ENCODE data around the gene NFIA. TPM values are rescaled to one million over a fixed set of nuclear protein-coding genes. Genes with fewer than 3 reads are reported as not detected.
"Not testable (repeated sequence)": the region's sequence is repeated elsewhere in the genome, so short reads cannot be mapped to it uniquely, and the experiment has no call there.

The NFIA gene
- total and polyA plus RNA-seq, 2 donors = 18.1 to 105 TPM

GRCh38 chr1:61053712-61054600 lies 28.4 kb upstream of the NFIA start:
- peak overlapping the region; percentile 38 for H3K27ac ChIP-seq (ENCODE audit: low read depth)
- DNase-seq (ENCODE audit: extremely low spot score) = no peak
- H3K4me3 ChIP-seq (ENCODE audit: low read depth, low read length) = peak overlapping the region; percentile 51
- H3K36me3 ChIP-seq (ENCODE audit: insufficient read depth) = no peaks in the 10 kb centered on the region
- WGBS = 14% methylated on average over 54 of the region's 54 CpGs
- H3K4me1 ChIP-seq (ENCODE audit: insufficient read depth) = no peaks in the 10 kb centered on the region

- Histone ChIP-seq H3K36me3 (ENCODE audit: insufficient read depth) (no peaks in the 10 kb centered on the region), H3K4me1 (ENCODE audit: insufficient read depth) (no peaks in the 10 kb centered on the region), H3K4me3 (ENCODE audit: low read depth, low read length) (no peak overlapping the region), H3K27ac (ENCODE audit: low read depth) (no peak overlapping the region)
- WGBS = 75% methylated on average over 13 of the region's 13 CpGs
- DNase-seq (ENCODE audit: extremely low spot score) = no peak
Measured at GRCh38 chr1:61054601-61054993, 27.8 kb upstream of the NFIA start.

- Histone ChIP-seq H3K36me3 (ENCODE audit: insufficient read depth) (no peaks in the 10 kb centered on the region), H3K4me3 (ENCODE audit: low read depth, low read length) (no peak overlapping the region), H3K4me1 (ENCODE audit: insufficient read depth) (no peaks in the 10 kb centered on the region), H3K27ac (ENCODE audit: low read depth) (no peak overlapping the region)
- no peak for DNase-seq (ENCODE audit: extremely low spot score)
Measured at GRCh38 chr1:61055110-61055614, 27.2 kb upstream of the NFIA start.

GRCh38 chr1:61056196-61056572 lies 26.2 kb upstream of the NFIA start:
- Histone ChIP-seq H3K36me3 (ENCODE audit: insufficient read depth) (no peaks in the 10 kb centered on the region), H3K27ac (ENCODE audit: low read depth) (peak overlapping the region; percentile 70), H3K4me1 (ENCODE audit: insufficient read depth) (no peaks in the 10 kb centered on the region), H3K4me3 (ENCODE audit: low read depth, low read length) (no peak overlapping the region)
- DNase-seq (ENCODE audit: extremely low spot score) = no peak
- 45% methylated on average over 2 of the region's 2 CpGs for WGBS

GRCh38 chr1:61056573-61057439 lies 25.6 kb upstream of the NFIA start:
- no peak for DNase-seq (ENCODE audit: extremely low spot score)
- Histone ChIP-seq H3K36me3 (ENCODE audit: insufficient read depth) (no peaks in the 10 kb centered on the region), H3K27ac (ENCODE audit: low read depth) (peak overlapping the region; percentile 70), H3K4me1 (ENCODE audit: insufficient read depth) (no peaks in the 10 kb centered on the region), H3K4me3 (ENCODE audit: low read depth, low read length) (peak overlapping the region; percentile 59)
- 2% methylated on average over 50 of the region's 50 CpGs for WGBS

GRCh38 chr1:61058483-61059245 lies 23.7 kb upstream of the NFIA start:
- no peak for DNase-seq (ENCODE audit: extremely low spot score)
- Histone ChIP-seq H3K36me3 (ENCODE audit: insufficient read depth) (no peaks in the 10 kb centered on the region), H3K4me1 (ENCODE audit: insufficient read depth) (no peaks in the 10 kb centered on the region), H3K27ac (ENCODE audit: low read depth) (no peak overlapping the region), H3K4me3 (ENCODE audit: low read depth, low read length) (no peak overlapping the region)
- 75% methylated on average over 3 of the region's 3 CpGs for WGBS

- DNase-seq (ENCODE audit: extremely low spot score); H3K27ac ChIP-seq (ENCODE audit: low read depth); H3K4me3 ChIP-seq (ENCODE audit: low read depth, low read length); H3K36me3 ChIP-seq (ENCODE audit: insufficient read depth); H3K4me1 ChIP-seq (ENCODE audit: insufficient read depth): not testable (repeated sequence)
- 96% methylated on average over 4 of the region's 4 CpGs for WGBS
Measured at GRCh38 chr1:61061601-61062000, 20.8 kb upstream of the NFIA start.

GRCh38 chr1:61064673-61065072 lies 17.7 kb upstream of the NFIA start:
- Histone ChIP-seq H3K36me3 (ENCODE audit: insufficient read depth) (no peaks in the 10 kb centered on the region), H3K27ac (ENCODE audit: low read depth) (no peak overlapping the region), H3K4me3 (ENCODE audit: low read depth, low read length) (no peak overlapping the region), H3K4me1 (ENCODE audit: insufficient read depth) (no peaks in the 10 kb centered on the region)
- DNase-seq (ENCODE audit: extremely low spot score) = no peak
- 94% methylated on average over 1 of the region's 1 CpG for WGBS

- Histone ChIP-seq H3K36me3 (ENCODE audit: insufficient read depth) (no peaks in the 10 kb centered on the region), H3K4me3 (ENCODE audit: low read depth, low read length) (no peak overlapping the region), H3K4me1 (ENCODE audit: insufficient read depth) (no peaks in the 10 kb centered on the region), H3K27ac (ENCODE audit: low read depth) (no peak overlapping the region)
- DNase-seq (ENCODE audit: extremely low spot score) = no peak
- WGBS = 88% methylated on average over 4 of the region's 4 CpGs
Measured at GRCh38 chr1:61067446-61068019, 14.8 kb upstream of the NFIA start.

- no peaks in the 10 kb centered on the region for H3K36me3 ChIP-seq (ENCODE audit: insufficient read depth)
- DNase-seq (ENCODE audit: extremely low spot score) = no peak
- H3K4me3 ChIP-seq (ENCODE audit: low read depth, low read length) = no peak overlapping the region
- 97% methylated on average over 4 of the region's 4 CpGs for WGBS
- H3K27ac ChIP-seq (ENCODE audit: low read depth) = no peak overlapping the region
- H3K4me1 ChIP-seq (ENCODE audit: insufficient read depth) = no peaks in the 10 kb centered on the region
Measured at GRCh38 chr1:61070054-61070453, 12.3 kb upstream of the NFIA start.

- 89% methylated on average over 6 of the region's 6 CpGs for WGBS
- DNase-seq (ENCODE audit: extremely low spot score) = no peak
- H3K4me1 ChIP-seq (ENCODE audit: insufficient read depth) = no peaks in the 10 kb centered on the region
Measured at GRCh38 chr1:61071205-61072130, 10.9 kb upstream of the NFIA start.

GRCh38 chr1:61073871-61074270 lies 8.5 kb upstream of the NFIA start:
- Histone ChIP-seq H3K4me3 (ENCODE audit: low read depth, low read length) (no peak overlapping the region), H3K36me3 (ENCODE audit: insufficient read depth) (no peaks in the 10 kb centered on the region), H3K27ac (ENCODE audit: low read depth) (no peak overlapping the region), H3K4me1 (ENCODE audit: insufficient read depth) (peaks cover 3% of the 10 kb centered on the region)
- 96% methylated on average over 5 of the region's 5 CpGs for WGBS
- no peak for DNase-seq (ENCODE audit: extremely low spot score)

More at GRCh38 chr1:61071205-61072130, 10.9 kb upstream of the NFIA start:
- no peak overlapping the region for H3K4me3 ChIP-seq (ENCODE audit: low read depth, low read length)
- no peak overlapping the region for H3K27ac ChIP-seq (ENCODE audit: low read depth)
- no peaks in the 10 kb centered on the region for H3K36me3 ChIP-seq (ENCODE audit: insufficient read depth)

Measured in urinary bladder (tissue), 4 donors.